Ishikawa (cell line): ENCODE measurements around the gene NPM3.

Experiments used
- CEBPB ChIP-seq: IDR thresholded peaks from 2 replicates; pipeline ENCODE4 v1.6.1; 2012
- CREB1 ChIP-seq: IDR thresholded peaks from 2 replicates; pipeline ENCODE4 v1.6.1; 2012; ENCODE audit warnings: low read depth
- TEAD4 ChIP-seq: IDR thresholded peaks from 2 replicates; pipeline ENCODE4 v1.6.1; 2012
- TF ChIP-seq, protein P1 (sequence below): IDR thresholded peaks from 2 replicates; pipeline ENCODE4 v1.6.1; 2012; ENCODE audit warnings: low read depth, mild to moderate bottlenecking
- TF ChIP-seq, protein P2 (sequence below): IDR thresholded peaks from 2 replicates; pipeline ENCODE4 v1.6.1; 2012

DNA sequence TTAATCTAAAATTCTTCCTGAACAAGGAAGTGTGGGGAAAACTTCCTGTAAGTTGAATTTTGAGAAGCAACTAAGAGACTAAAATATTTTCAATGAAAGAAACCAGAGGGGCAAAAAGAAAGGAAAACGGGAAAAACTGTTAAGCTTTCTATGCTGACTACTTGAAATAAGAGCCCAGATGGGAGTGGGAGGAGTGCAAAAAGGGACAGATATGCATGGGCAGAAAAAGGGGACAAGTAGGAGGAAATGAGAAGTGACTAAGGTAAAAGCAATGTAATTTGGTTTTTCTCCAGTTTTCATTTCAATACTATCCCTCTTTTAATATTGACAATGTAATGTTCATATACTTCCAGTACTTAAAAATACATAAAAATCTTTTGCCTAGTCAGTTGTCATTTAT is 23.9 kb upstream of the NPM3 start:
- TF ChIP-seq CEBPB (no peak), TEAD4 (no peak), CREB1 (no peak)
- TF ChIP-seq, protein P1, sequence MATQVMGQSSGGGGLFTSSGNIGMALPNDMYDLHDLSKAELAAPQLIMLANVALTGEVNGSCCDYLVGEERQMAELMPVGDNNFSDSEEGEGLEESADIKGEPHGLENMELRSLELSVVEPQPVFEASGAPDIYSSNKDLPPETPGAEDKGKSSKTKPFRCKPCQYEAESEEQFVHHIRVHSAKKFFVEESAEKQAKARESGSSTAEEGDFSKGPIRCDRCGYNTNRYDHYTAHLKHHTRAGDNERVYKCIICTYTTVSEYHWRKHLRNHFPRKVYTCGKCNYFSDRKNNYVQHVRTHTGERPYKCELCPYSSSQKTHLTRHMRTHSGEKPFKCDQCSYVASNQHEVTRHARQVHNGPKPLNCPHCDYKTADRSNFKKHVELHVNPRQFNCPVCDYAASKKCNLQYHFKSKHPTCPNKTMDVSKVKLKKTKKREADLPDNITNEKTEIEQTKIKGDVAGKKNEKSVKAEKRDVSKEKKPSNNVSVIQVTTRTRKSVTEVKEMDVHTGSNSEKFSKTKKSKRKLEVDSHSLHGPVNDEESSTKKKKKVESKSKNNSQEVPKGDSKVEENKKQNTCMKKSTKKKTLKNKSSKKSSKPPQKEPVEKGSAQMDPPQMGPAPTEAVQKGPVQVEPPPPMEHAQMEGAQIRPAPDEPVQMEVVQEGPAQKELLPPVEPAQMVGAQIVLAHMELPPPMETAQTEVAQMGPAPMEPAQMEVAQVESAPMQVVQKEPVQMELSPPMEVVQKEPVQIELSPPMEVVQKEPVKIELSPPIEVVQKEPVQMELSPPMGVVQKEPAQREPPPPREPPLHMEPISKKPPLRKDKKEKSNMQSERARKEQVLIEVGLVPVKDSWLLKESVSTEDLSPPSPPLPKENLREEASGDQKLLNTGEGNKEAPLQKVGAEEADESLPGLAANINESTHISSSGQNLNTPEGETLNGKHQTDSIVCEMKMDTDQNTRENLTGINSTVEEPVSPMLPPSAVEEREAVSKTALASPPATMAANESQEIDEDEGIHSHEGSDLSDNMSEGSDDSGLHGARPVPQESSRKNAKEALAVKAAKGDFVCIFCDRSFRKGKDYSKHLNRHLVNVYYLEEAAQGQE: no peak
- TF ChIP-seq, protein P2, sequence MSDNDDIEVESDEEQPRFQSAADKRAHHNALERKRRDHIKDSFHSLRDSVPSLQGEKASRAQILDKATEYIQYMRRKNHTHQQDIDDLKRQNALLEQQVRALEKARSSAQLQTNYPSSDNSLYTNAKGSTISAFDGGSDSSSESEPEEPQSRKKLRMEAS: no peak
